T47D (cell line): ENCODE measurements around the gene TMEM72.

Experiments used
- DNase-seq, 2 experiments: peaks; one replicate each; pipeline versions ENCODE4 v3.0.0 to v3.0.0-alpha.2; 2011 to 2012; ENCODE audit warnings: low read depth in 1 of 2, low spot score in 1 of 2
- JUND ChIP-seq: IDR thresholded peaks from 2 replicates; pipeline ENCODE4 v1.6.1; 2012; ENCODE audit warnings: low read depth
- in situ Hi-C: cut with HindIII; loops from 2 replicates; pipeline ENCODE4 v1.10.0; 2016; ENCODE audit warnings: low sequenced_read_pairs, low pct_unique_long_range_greater_than_20kb

Gene TMEM72

GRCh38 chr10:44949127-44949802 is 38.1 kb downstream of the TMEM72 start:
- no peak for TF ChIP-seq JUND
- peak in 1 of 2 experiments; percentile 37 for DNase-seq
- in situ Hi-C loops = no loop called here

DNA sequence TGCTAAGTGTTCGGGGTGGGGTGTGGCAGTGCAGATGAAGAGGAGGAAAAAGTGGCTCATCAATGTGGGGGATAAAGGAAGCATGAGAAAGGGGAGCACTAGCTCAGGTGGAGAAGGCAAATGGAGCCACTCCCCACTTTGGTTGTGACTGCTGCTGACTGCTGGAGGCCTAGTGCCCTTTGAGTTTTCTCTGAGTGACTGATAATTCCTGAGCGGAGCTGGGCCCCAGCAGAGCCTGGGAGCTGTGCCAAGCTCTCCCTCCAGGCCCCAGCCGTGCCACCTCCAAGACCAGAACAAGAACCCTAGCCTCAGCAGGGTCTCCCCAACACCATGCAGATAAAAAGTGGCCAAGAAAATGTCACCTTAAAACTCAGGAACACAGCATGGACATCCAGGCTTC is 38.8 kb downstream of the TMEM72 start:
- no peak for TF ChIP-seq JUND
- in situ Hi-C loops = no loop called here
- DNase-seq = no peak

DNA sequence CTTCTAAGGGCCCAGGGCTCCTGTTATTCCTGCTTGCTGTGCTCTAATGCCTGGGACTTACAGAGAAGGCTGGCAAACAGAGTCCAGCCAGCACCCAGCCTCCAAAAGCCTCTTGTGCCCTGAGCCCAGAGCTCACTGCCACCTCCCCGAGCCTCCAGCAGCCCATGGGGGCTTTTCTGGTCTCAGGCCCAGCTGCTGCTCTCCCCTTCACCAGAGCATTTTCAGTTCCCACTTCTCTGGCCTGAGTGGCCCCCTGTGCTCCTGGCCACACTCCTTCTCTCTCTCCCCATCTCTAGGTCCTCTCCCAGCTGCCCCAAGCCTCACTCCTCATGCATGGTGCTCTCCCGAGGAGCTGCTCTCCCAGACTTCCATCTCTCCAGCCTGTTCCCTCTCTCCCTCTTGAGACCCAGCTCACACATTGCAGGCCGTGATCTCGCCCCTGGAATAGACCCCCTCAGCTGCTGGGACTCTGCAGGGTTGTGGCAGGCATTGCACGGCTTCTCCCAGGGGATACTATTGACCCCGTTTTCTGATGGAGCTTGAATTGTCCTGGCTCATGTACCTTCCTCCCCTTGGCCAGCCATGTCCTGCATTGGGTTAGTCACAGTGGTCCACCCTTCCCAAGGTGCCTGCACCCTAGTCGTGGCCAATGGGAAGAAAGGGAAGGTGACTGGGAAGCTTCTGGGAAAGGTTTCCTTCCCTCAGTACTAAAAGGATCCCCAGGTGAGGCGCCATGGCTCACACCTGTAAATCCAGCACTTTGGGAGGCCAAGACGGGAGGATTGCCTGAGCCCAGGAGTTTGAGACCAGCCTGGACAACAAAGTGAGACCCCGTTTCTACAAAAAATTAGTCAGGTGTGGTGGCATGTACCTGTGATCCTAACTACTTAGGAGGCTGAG is 39.4 kb downstream of the TMEM72 start:
- TF ChIP-seq JUND = no peak
- DNase-seq = no peak
- in situ Hi-C loops = no loop called here

DNA sequence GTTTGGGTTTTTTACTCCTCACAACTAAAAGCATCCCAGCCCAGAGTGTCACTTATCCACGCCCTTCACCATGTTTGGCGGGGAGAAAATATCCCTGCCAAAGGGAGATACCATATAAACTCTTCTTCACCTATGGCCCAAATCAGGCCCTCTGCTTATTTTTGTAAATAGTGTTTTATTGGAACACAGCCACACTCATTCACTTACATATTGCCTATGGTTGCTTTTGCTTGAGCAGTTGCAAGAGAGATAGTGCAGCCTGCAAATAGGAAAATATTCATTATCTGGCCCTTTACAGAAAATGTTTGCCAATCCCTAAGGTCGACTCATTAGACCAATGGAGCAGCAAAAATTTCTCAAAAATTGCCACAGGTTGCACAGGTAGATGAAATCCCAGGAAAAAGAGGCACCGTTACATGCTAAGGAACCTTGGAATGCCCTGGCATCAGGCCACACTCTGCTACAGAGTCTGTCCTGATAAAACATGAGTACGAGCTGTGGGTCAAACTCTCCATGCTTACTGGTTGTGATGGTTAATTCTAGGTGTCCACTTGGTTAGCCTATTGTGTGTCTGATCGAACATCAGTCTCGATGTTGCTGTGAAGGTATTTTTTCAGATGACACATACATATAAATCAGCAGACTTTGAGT is 40.6 kb downstream of the TMEM72 start:
- in situ Hi-C loops = no loop called here
- no peak for DNase-seq
- no peak for TF ChIP-seq JUND

- TF ChIP-seq JUND = no peak
- in situ Hi-C loops = no loop called here
- no peak for DNase-seq
Measured at GRCh38 chr10:44952779-44953231, 41.7 kb downstream of the TMEM72 start.

GRCh38 chr10:44954042-44954441 is 42.9 kb downstream of the TMEM72 start:
- DNase-seq = no peak
- in situ Hi-C loops = no loop called here
- TF ChIP-seq JUND = no peak

GRCh38 chr10:44954962-44955361 is 43.8 kb downstream of the TMEM72 start:
- in situ Hi-C loops = no loop called here
- no peak for DNase-seq
- no peak for TF ChIP-seq JUND

DNA sequence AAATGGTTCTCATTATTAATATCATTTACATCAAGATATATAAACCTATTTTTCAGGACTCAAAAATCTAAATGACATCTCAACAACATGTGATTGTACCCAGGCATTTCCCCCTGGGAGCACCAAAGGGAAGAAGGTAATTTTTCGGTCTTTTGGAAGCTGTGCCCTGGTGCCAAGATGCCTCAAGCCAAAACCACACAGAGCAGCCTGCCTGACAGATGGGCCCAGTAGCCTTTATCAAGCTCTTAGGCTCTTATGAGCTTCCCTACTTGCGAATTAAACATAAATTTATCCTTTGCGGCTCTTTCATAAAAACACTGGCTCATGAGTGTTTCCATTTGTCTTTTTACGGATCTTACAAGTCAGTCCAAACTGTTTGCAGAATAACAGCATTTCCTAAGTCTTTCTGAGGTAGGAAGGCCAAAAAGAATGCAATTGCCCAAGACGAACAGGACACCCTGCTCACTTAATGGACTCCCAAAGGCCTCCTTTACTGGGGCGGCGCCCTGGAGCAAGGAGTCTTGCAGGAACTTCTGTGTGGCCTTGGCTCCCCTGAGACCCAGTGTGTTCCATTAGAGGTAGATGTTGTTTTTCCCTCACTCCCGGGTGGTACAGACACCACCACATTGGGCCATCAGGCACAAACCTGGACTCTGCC is 44.4 kb downstream of the TMEM72 start:
- in situ Hi-C loops = no loop called here
- no peak for TF ChIP-seq JUND
- DNase-seq = no peak

- TF ChIP-seq JUND = no peak
- in situ Hi-C loops = no loop called here
- no peak for DNase-seq
Measured at GRCh38 chr10:44956226-44956625, 45.1 kb downstream of the TMEM72 start.

GRCh38 chr10:44956717-44957706 is 45.9 kb downstream of the TMEM72 start:
- TF ChIP-seq JUND = no peak
- in situ Hi-C loops = no loop called here
- no peak for DNase-seq

DNA sequence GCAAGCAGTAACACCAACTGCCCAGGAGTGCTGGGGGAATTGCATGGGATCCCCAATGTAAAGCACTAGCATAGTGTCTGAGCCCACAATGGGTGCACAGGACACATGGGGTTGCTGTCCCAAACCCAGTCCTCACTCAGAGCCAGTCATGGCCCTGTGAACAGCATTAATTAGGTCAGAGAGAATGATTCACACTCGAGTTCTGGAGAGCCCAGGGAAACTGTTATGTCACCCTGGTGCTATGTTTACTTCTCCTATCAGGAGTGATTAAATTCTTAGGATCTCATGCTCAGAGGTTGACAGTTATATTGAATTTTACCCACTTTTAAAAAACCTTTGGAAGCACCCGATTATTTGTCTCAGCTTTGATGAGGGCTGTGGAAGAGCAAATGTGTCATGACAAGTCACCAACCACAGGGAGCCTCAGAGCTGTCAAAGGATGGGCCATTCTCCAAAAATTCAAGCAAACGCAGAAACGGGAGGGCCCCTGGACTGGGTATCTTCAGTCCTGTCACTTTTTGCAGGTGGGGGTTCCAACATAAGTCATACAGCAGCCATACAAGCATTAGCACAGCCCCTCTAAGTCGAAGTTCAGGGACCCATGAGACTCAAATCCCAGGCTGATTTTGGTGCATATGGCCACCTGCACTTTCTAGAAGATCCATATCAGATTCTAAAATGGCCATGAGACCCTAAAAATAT is 47.2 kb downstream of the TMEM72 start:
- no peak for TF ChIP-seq JUND
- no peak for DNase-seq
- in situ Hi-C loops = no loop called here
